GM12878 (cell line): ENCODE results near the gene NAV2.

Experiments
- CTCF ChIP-seq, 3 experiments: IDR thresholded peaks in 2 of 3; conservative IDR thresholded peaks in 1 of 3; 2 replicates each; pipeline ENCODE4 v1.5.1; 2011; ENCODE audit warnings: low read depth in 3 of 3, low read length in 3 of 3, mild to moderate bottlenecking in 3 of 3, control low read depth in 2 of 3, moderate library complexity in 2 of 3, inconsistent platforms in 1 of 3, mixed read lengths in 1 of 3; ENCODE audit not compliant: control insufficient read depth in 2 of 3, insufficient read depth in 1 of 3; ENCODE audit errors: extremely low read depth in 1 of 3
- FOXK2 ChIP-seq: fragments of 450-650 bp; IDR thresholded peaks from 2 replicates; pipeline ENCODE4 v1.6.1; 2017; ENCODE audit warnings: mild to moderate bottlenecking, moderate library complexity
- NFXL1 ChIP-seq: fragments of 450-650 bp; IDR thresholded peaks from 2 replicates; pipeline ENCODE4 v1.6.1; 2017; ENCODE audit warnings: antibody characterized with exemption, mild to moderate bottlenecking, borderline replicate concordance
- TF ChIP-seq, protein P1 (sequence below): IDR thresholded peaks from 2 replicates; pipeline ENCODE4 v1.6.1; 2011; ENCODE audit warnings: mild to moderate bottlenecking, low read depth, low read length, moderate library complexity; ENCODE audit not compliant: insufficient replicate concordance
- TF ChIP-seq, protein P2 (sequence below): fragments of 450-650 bp; IDR thresholded peaks from 2 replicates; pipeline ENCODE4 v1.6.1; 2016; ENCODE audit warnings: mild to moderate bottlenecking, moderate library complexity, borderline replicate concordance

DNA sequence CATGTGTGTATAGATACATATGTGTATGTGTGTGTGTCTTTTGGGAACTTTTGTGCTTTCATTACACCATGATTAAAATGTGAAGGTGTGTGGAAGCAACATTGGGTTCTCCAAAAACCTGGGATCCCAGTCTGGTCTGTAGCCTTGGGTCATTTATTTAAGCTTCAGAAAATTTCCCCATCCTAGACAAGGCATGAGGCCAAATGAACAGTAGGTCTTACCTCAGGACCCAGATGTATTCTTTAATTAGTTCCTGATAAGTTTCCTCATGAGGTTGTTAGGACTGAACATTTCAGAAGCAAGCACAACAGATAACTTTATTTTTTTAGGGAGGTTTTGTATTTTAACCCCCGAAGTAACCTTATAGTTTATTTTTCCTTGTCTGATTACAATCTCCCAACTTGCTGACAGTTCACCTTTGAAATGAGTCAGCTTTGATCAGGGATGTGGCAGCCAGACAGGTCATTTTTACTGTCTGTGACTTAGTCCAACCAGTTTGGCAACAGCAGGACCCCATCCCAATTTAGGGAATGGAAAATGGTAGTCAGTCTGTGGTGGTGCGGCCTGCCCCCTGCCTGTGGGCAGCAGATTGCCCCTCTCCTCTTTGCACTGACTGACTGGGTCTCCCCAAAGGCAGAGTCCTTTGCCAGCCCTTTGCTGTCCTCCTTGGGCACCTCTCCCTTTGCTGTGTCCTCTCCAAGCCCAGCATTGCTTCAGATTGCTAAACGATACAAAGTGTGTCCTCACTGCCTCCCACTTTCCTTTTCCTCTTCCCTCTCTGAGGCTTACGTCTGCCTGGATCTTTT lies 88.3 kb downstream of the NAV2 start:
- TF ChIP-seq NFXL1 = no peak
- TF ChIP-seq FOXK2 = no peak
- TF ChIP-seq, protein P1, sequence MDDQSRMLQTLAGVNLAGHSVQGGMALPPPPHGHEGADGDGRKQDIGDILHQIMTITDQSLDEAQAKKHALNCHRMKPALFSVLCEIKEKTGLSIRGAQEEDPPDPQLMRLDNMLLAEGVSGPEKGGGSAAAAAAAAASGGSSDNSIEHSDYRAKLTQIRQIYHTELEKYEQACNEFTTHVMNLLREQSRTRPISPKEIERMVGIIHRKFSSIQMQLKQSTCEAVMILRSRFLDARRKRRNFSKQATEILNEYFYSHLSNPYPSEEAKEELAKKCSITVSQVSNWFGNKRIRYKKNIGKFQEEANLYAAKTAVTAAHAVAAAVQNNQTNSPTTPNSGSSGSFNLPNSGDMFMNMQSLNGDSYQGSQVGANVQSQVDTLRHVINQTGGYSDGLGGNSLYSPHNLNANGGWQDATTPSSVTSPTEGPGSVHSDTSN = no peak
- no peak for TF ChIP-seq CTCF (IDR thresholded peaks at IDR 0.05 in 2 of 3, conservative IDR thresholded peaks at IDR 0.05 in 1 of 3; ENCODE audit: control insufficient read depth in 2 of 3, extremely low read depth in 1 of 3, insufficient read depth in 1 of 3, low read depth in 3 of 3, low read length in 3 of 3)
- TF ChIP-seq, protein P2, sequence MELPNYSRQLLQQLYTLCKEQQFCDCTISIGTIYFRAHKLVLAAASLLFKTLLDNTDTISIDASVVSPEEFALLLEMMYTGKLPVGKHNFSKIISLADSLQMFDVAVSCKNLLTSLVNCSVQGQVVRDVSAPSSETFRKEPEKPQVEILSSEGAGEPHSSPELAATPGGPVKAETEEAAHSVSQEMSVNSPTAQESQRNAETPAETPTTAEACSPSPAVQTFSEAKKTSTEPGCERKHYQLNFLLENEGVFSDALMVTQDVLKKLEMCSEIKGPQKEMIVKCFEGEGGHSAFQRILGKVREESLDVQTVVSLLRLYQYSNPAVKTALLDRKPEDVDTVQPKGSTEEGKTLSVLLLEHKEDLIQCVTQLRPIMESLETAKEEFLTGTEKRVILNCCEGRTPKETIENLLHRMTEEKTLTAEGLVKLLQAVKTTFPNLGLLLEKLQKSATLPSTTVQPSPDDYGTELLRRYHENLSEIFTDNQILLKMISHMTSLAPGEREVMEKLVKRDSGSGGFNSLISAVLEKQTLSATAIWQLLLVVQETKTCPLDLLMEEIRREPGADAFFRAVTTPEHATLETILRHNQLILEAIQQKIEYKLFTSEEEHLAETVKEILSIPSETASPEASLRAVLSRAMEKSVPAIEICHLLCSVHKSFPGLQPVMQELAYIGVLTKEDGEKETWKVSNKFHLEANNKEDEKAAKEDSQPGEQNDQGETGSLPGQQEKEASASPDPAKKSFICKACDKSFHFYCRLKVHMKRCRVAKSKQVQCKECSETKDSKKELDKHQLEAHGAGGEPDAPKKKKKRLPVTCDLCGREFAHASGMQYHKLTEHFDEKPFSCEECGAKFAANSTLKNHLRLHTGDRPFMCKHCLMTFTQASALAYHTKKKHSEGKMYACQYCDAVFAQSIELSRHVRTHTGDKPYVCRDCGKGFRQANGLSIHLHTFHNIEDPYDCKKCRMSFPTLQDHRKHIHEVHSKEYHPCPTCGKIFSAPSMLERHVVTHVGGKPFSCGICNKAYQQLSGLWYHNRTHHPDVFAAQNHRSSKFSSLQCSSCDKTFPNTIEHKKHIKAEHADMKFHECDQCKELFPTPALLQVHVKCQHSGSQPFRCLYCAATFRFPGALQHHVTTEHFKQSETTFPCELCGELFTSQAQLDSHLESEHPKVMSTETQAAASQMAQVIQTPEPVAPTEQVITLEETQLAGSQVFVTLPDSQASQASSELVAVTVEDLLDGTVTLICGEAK = no peak
